Loucy (cell line): ENCODE data around the gene AGPAT3.

Experiments used
- CTCF ChIP-seq: fragments of 200-600 bp; sonication (generic); conservative IDR thresholded peaks from 2 replicates; pipeline ENCODE4 v1.5.1; 2014; ENCODE audit warnings: mild to moderate bottlenecking, antibody characterized with exemption, low read length
- EZH2phosphoT487 ChIP-seq: fragments of 200-600 bp; IDR thresholded peaks from 2 replicates; pipeline ENCODE4 v1.6.1; 2018; ENCODE audit warnings: antibody characterized with exemption, mild to moderate bottlenecking, moderate library complexity, borderline replicate concordance

DNA sequence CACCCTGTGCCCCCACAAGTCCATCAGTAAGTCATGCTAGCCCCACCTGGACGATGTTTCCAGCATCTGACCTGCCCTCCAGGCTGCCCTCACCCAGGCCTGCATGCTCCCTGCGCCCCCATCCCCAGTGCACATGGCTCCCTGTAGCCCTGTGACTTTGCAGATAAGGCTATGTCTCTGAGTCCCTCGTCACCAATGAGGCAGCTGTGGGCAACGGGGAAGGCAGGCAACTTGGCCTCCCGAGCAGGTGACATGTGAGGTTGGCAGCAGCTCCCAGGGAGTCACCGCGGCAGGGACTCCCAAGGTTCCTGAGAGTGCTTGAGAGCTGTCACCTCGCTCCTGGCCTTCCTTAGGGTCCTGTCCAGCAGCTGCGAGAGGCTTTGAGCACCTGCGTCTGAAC lies 32.4 kb upstream of the AGPAT3 start:
- no peak for TF ChIP-seq CTCF
- no peak for TF ChIP-seq EZH2phosphoT487
